ENCODE results near the gene RAP1GDS1. TPM values are rescaled to one million over a fixed set of nuclear protein-coding genes. Genes with fewer than 3 reads are reported as not detected.
A peak's percentile ranks its signal among the peaks of the same experiment; 100 is the strongest.

Gene RAP1GDS1
- total and polyA plus RNA-seq, 4 donors, result 11.2 to 19.4 (median 16.0) TPM

DNA sequence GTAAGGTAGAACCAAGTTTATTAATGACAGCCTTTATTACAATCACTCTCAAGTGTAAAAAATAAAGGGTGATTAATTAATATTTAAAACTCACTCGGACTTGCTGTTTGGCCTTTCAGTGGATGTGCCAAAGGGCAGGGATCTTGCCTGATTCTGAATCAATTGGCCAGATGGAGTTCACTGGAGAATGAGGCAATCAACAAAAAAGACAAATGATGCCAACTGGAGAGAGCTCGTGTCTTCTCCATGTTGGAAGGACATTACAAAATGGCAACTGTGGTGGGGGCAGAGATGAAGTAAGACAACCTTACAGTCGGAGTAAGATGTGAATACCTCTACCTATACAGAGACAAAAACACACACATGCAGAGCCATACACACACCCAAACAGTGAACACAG, 209.2 kb downstream of the RAP1GDS1 start:
- Histone ChIP-seq H3K4me1 (ENCODE audit: control insufficient read depth in 4 of 4, insufficient read depth in 4 of 4, low read length in 3 of 4) (peaks cover 0 to 6% (median 1%) of the 10 kb centered on the region in 4 donors), H3K27ac (ENCODE audit: low read depth in 1 of 2, low read length in 2 of 2) (no peak overlapping the region), H3K36me3 (ENCODE audit: control insufficient read depth in 4 of 4, insufficient read depth in 3 of 4, low read depth in 1 of 4, low read length in 3 of 4) (no peaks in the 10 kb centered on the region), H3K9me3 (ENCODE audit: control insufficient read depth in 4 of 4, low read length in 3 of 4) (no peaks in the 10 kb centered on the region), H3K27me3 (ENCODE audit: control insufficient read depth in 4 of 4, insufficient read depth in 4 of 4, low read length in 3 of 4) (no peaks in the 10 kb centered on the region), H3K9ac (ENCODE audit: low read depth in 1 of 2, low read length in 2 of 2) (no peak overlapping the region), H3K4me3 (ENCODE audit: low read depth in 1 of 3, low read length in 3 of 3) (no peak overlapping the region)
- TF ChIP-seq TAF1 (conservative IDR thresholded peaks at IDR 0.05), result no peak
- TF ChIP-seq HNF4A (conservative IDR thresholded peaks at IDR 0.05), result peak in 1 of 2 donors; percentile 3
- TF ChIP-seq FOXA2 (IDR thresholded peaks at IDR 0.05), result no peak
- no peak for TF ChIP-seq RXRA (IDR thresholded peaks at IDR 0.05)
- no peak for TF ChIP-seq EGR1 (IDR thresholded peaks at IDR 0.05; ENCODE audit: low read depth in 2 of 2)
- TF ChIP-seq, protein P1, sequence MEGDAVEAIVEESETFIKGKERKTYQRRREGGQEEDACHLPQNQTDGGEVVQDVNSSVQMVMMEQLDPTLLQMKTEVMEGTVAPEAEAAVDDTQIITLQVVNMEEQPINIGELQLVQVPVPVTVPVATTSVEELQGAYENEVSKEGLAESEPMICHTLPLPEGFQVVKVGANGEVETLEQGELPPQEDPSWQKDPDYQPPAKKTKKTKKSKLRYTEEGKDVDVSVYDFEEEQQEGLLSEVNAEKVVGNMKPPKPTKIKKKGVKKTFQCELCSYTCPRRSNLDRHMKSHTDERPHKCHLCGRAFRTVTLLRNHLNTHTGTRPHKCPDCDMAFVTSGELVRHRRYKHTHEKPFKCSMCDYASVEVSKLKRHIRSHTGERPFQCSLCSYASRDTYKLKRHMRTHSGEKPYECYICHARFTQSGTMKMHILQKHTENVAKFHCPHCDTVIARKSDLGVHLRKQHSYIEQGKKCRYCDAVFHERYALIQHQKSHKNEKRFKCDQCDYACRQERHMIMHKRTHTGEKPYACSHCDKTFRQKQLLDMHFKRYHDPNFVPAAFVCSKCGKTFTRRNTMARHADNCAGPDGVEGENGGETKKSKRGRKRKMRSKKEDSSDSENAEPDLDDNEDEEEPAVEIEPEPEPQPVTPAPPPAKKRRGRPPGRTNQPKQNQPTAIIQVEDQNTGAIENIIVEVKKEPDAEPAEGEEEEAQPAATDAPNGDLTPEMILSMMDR (IDR thresholded peaks at IDR 0.05; ENCODE audit: low read depth, low read length, missing input control), result no peak
- no peak for TF ChIP-seq SP1 (IDR thresholded peaks at IDR 0.05)
- DNase-seq (ENCODE audit: low spot score), result no peak
- WGBS, result 46% methylated on average over 3 of the region's 3 CpGs

DNA sequence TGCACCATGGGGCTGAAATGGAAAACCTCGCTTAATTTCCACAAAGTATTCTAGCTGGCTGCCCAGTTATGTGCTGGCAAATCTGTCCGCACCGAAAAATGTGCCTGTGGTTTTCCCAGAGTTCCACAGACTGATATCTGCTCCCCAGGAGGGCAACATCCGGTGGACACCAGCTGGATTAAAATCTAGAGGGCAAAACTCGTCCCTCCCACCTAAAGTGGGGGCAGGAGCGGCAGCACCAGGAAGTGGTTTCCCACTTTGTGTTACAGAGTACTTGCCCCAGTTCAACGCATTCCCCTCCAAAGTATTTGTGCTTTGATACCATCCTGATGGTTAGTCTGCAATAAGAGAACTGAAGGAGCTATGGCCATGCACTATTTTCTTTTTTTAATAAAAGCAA, 209.6 kb downstream of the RAP1GDS1 start:
- Histone ChIP-seq H3K9me3 (ENCODE audit: control insufficient read depth in 4 of 4, low read length in 3 of 4) (no peaks in the 10 kb centered on the region), H3K27ac (ENCODE audit: low read depth in 1 of 2, low read length in 2 of 2) (no peak overlapping the region), H3K9ac (ENCODE audit: low read depth in 1 of 2, low read length in 2 of 2) (no peak overlapping the region), H3K36me3 (ENCODE audit: control insufficient read depth in 4 of 4, insufficient read depth in 3 of 4, low read depth in 1 of 4, low read length in 3 of 4) (no peaks in the 10 kb centered on the region), H3K4me3 (ENCODE audit: low read depth in 1 of 3, low read length in 3 of 3) (no peak overlapping the region), H3K4me1 (ENCODE audit: control insufficient read depth in 4 of 4, insufficient read depth in 4 of 4, low read length in 3 of 4) (peaks cover 0 to 6% (median 1%) of the 10 kb centered on the region in 4 donors), H3K27me3 (ENCODE audit: control insufficient read depth in 4 of 4, insufficient read depth in 4 of 4, low read length in 3 of 4) (no peaks in the 10 kb centered on the region)
- DNase-seq (ENCODE audit: low spot score), result no peak
- 85% methylated on average over 7 of the region's 7 CpGs for WGBS
- no peak for TF ChIP-seq HNF4A (conservative IDR thresholded peaks at IDR 0.05)
- TF ChIP-seq, protein P2, sequence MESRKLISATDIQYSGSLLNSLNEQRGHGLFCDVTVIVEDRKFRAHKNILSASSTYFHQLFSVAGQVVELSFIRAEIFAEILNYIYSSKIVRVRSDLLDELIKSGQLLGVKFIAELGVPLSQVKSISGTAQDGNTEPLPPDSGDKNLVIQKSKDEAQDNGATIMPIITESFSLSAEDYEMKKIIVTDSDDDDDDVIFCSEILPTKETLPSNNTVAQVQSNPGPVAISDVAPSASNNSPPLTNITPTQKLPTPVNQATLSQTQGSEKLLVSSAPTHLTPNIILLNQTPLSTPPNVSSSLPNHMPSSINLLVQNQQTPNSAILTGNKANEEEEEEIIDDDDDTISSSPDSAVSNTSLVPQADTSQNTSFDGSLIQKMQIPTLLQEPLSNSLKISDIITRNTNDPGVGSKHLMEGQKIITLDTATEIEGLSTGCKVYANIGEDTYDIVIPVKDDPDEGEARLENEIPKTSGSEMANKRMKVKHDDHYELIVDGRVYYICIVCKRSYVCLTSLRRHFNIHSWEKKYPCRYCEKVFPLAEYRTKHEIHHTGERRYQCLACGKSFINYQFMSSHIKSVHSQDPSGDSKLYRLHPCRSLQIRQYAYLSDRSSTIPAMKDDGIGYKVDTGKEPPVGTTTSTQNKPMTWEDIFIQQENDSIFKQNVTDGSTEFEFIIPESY (IDR thresholded peaks at IDR 0.05), result no peak
- no peak for TF ChIP-seq SP1 (IDR thresholded peaks at IDR 0.05)
- no peak for TF ChIP-seq FOXA2 (IDR thresholded peaks at IDR 0.05)
- TF ChIP-seq FOXA1 (IDR thresholded peaks at IDR 0.05), result no peak
- no peak for TF ChIP-seq TAF1 (conservative IDR thresholded peaks at IDR 0.05)
- no peak for TF ChIP-seq HNF4G (IDR thresholded peaks at IDR 0.05)
- no peak for TF ChIP-seq YY1 (IDR thresholded peaks at IDR 0.05)
- no peak for TF ChIP-seq RXRA (IDR thresholded peaks at IDR 0.05)
- TF ChIP-seq JUND (IDR thresholded peaks at IDR 0.05), result no peak
- TF ChIP-seq, protein P1 (IDR thresholded peaks at IDR 0.05; ENCODE audit: low read depth, low read length, missing input control), result no peak
- TF ChIP-seq, protein P3, sequence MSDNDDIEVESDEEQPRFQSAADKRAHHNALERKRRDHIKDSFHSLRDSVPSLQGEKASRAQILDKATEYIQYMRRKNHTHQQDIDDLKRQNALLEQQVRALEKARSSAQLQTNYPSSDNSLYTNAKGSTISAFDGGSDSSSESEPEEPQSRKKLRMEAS (IDR thresholded peaks at IDR 0.05), result no peak
